Suprapubic skin (tissue), 2 donors: ENCODE measurements around the gene CCSAP.

Experiments used
- EP300 ChIP-seq: sonication (generic); formaldehyde crosslinking; IDR thresholded peaks from one replicate; pipeline ENCODE4 v1.6.1; 2017; ENCODE audit warnings: antibody characterized with exemption
- POLR2A ChIP-seq, 2 donors: fragments of 450-650 bp; IDR thresholded peaks; one replicate each; pipeline ENCODE4 v1.6.1; 2017; ENCODE audit warnings: antibody characterized with exemption in 2 of 2, mild to moderate bottlenecking in 2 of 2, moderate library complexity in 2 of 2

DNA sequence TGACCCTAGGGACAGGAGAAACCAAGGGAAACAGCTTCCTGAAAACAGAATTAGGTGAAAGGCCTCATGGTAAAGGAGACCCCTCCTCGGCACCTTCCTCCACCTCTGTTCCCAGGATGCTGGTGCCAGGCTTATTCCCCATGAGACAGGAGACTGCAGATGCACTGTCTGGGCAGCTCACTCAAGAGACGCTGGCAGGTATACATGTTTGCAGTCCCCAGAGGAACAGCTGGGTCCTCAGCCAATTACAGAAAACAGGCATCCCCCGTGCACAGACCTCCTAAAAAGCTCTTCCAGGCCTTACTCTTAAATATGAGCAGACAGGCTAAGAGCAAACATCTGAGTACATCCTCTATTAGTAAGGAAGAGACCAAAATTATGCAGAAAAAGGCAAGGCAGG is 6.5 kb downstream of the CCSAP start:
- TF ChIP-seq POLR2A (IDR thresholded peaks at IDR 0.05): no peak
- TF ChIP-seq EP300: no peak
